Measurements from ENCODE around the gene RHOU. TPM values are rescaled to one million over a fixed set of nuclear protein-coding genes. Genes with fewer than 3 reads are reported as not detected.

RHOU gene
- total and polyA plus RNA-seq, 2 of the 13 experiments (the other 11 are each of a cell fraction or from before 2014, with no cell fraction given) = 11.9 to 18.5 TPM

DNA sequence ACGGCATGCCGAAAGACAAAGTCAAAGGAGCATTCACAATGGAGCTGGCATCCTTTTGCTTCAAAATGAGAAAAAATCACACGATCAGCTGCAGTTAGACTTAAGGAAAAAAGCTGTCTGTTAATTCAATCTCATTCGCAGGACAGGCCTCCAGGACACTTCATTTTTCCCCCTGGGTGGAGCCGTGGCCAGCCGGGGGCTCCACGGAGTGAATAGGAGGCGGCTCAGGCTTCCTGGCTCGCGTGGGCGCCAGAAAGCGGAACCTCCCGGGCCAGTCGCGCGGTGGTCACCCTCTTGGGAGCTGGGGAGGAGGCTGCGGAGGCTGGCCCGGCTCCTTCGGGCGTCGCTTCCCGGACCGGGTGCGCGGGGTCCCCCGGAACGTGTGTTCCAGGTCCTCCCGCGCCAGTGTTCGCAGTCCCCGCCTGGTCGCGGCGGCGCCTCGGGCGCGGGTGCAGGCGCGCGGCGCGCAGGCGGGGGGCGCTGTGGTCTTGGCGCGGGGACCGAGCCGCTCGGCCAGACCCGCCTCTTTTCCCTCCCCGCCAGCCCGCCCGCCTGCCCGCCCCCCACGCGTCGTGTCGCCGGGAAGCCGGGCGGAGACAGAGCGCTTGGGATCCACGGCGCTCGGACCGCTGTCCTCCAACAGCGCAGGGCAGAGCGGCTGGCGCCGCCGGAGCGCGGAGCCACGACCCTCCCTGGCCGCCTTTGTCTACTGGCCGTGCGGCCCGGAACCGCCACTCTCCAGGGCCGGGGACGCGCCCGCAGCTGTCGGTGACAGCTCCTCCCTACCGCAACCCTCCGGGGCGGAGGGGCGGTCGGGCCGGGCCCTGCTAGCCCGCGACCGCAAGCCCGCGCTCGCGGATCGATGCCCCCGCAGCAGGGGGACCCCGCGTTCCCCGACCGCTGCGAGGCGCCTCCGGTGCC lies at the start of gene RHOU (continued):
- TF ChIP-seq, protein P1, sequence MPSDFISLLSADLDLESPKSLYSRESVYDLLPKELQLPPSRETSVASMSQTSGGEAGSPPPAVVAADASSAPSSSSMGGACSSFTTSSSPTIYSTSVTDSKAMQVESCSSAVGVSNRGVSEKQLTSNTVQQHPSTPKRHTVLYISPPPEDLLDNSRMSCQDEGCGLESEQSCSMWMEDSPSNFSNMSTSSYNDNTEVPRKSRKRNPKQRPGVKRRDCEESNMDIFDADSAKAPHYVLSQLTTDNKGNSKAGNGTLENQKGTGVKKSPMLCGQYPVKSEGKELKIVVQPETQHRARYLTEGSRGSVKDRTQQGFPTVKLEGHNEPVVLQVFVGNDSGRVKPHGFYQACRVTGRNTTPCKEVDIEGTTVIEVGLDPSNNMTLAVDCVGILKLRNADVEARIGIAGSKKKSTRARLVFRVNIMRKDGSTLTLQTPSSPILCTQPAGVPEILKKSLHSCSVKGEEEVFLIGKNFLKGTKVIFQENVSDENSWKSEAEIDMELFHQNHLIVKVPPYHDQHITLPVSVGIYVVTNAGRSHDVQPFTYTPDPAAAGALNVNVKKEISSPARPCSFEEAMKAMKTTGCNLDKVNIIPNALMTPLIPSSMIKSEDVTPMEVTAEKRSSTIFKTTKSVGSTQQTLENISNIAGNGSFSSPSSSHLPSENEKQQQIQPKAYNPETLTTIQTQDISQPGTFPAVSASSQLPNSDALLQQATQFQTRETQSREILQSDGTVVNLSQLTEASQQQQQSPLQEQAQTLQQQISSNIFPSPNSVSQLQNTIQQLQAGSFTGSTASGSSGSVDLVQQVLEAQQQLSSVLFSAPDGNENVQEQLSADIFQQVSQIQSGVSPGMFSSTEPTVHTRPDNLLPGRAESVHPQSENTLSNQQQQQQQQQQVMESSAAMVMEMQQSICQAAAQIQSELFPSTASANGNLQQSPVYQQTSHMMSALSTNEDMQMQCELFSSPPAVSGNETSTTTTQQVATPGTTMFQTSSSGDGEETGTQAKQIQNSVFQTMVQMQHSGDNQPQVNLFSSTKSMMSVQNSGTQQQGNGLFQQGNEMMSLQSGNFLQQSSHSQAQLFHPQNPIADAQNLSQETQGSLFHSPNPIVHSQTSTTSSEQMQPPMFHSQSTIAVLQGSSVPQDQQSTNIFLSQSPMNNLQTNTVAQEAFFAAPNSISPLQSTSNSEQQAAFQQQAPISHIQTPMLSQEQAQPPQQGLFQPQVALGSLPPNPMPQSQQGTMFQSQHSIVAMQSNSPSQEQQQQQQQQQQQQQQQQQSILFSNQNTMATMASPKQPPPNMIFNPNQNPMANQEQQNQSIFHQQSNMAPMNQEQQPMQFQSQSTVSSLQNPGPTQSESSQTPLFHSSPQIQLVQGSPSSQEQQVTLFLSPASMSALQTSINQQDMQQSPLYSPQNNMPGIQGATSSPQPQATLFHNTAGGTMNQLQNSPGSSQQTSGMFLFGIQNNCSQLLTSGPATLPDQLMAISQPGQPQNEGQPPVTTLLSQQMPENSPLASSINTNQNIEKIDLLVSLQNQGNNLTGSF (CRISPR knock-in tag; IDR thresholded peaks at IDR 0.05) = 0 out of 2 replicates have a peak, but pooled peaks have one; percentile 59
- TF ChIP-seq CCDC6 (CRISPR knock-in tag; IDR thresholded peaks at IDR 0.05) (peak; percentile 78), ZNF3 (CRISPR knock-in tag; IDR thresholded peaks at IDR 0.05) (no peak), KAT2B (IDR thresholded peaks at IDR 0.05; ENCODE audit: borderline replicate concordance, low read depth, low read length) (no peak), ZSCAN20 (CRISPR knock-in tag; IDR thresholded peaks at IDR 0.05; ENCODE audit: borderline replicate concordance) (peak; percentile 21; the same call in 1 of the 2 replicates), ELF4 (CRISPR knock-in tag; IDR thresholded peaks at IDR 0.05; ENCODE audit: borderline replicate concordance) (no peak), ZNF577 (CRISPR knock-in tag; IDR thresholded peaks at IDR 0.05; ENCODE audit: borderline replicate concordance, low read depth) (no peak), ZNF138 (CRISPR knock-in tag; IDR thresholded peaks at IDR 0.05; ENCODE audit: low read depth) (no peak), EED (CRISPR knock-in tag; IDR thresholded peaks at IDR 0.05) (no peak), ZNF317 (CRISPR knock-in tag; IDR thresholded peaks at IDR 0.05) (no peak), ZNF572 (CRISPR knock-in tag; IDR thresholded peaks at IDR 0.05) (no peak), TOE1 (CRISPR knock-in tag; IDR thresholded peaks at IDR 0.05) (no peak), ZNF749 (CRISPR knock-in tag; IDR thresholded peaks at IDR 0.05; ENCODE audit: borderline replicate concordance) (no peak), FIP1L1 (IDR thresholded peaks at IDR 0.05; ENCODE audit: borderline replicate concordance, insufficient read depth, low read depth, low read length) (no peak), SP2 (CRISPR knock-in tag; IDR thresholded peaks at IDR 0.05) (no peak; the same call in 1 of the 2 replicates), NFE2 (CRISPR knock-in tag; IDR thresholded peaks at IDR 0.05) (no peak), ZNF101 (CRISPR knock-in tag; IDR thresholded peaks at IDR 0.05; ENCODE audit: borderline replicate concordance, low read depth) (no peak)
- TF ChIP-seq, protein P2, sequence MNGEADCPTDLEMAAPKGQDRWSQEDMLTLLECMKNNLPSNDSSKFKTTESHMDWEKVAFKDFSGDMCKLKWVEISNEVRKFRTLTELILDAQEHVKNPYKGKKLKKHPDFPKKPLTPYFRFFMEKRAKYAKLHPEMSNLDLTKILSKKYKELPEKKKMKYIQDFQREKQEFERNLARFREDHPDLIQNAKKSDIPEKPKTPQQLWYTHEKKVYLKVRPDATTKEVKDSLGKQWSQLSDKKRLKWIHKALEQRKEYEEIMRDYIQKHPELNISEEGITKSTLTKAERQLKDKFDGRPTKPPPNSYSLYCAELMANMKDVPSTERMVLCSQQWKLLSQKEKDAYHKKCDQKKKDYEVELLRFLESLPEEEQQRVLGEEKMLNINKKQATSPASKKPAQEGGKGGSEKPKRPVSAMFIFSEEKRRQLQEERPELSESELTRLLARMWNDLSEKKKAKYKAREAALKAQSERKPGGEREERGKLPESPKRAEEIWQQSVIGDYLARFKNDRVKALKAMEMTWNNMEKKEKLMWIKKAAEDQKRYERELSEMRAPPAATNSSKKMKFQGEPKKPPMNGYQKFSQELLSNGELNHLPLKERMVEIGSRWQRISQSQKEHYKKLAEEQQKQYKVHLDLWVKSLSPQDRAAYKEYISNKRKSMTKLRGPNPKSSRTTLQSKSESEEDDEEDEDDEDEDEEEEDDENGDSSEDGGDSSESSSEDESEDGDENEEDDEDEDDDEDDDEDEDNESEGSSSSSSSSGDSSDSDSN (CRISPR knock-in tag; IDR thresholded peaks at IDR 0.05) = peak; percentile 83
- TF ChIP-seq, protein P3, sequence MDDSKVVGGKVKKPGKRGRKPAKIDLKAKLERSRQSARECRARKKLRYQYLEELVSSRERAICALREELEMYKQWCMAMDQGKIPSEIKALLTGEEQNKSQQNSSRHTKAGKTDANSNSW (CRISPR knock-in tag; IDR thresholded peaks at IDR 0.05; ENCODE audit: borderline replicate concordance) = no peak

Measured in HepG2 (cell line).